HepG2 (cell line): ENCODE measurements around the gene PCBP4. TPM values are rescaled to one million over a fixed set of nuclear protein-coding genes. Genes with fewer than 3 reads are reported as not detected.

ENCODE experiments used
- AGO2 ChIP-seq: fragments of 200-400 bp; formaldehyde crosslinking; optimal IDR thresholded peaks from 2 replicates; pipeline ENCODE3; 2017; ENCODE audit warnings: mild to moderate bottlenecking, low read depth, low read length, moderate library complexity
- EP300 ChIP-seq, 3 experiments: sonication (generic) in 1 of 3; formaldehyde crosslinking in 1 of 3; IDR thresholded peaks; 2 replicates each; pipeline versions ENCODE4 v1.5.1 to v1.6.1; 2011 to 2020; ENCODE audit warnings: low read depth in 2 of 3, low read length in 2 of 3, borderline replicate concordance in 1 of 3, improper control_type of control experiment in 1 of 3, mild to moderate bottlenecking in 1 of 3, missing genetic modification reagents in 1 of 3, moderate library complexity in 1 of 3
- FLYWCH1 ChIP-seq: sonication (generic); formaldehyde crosslinking; IDR thresholded peaks from 2 replicates; pipeline ENCODE4 v1.8.1; 2023; ENCODE audit warnings: mild to moderate bottlenecking, missing genetic modification reagents
- KLF15 ChIP-seq: sonication (generic); formaldehyde crosslinking; IDR thresholded peaks from 2 replicates; pipeline ENCODE4 v1.8.1; 2023; ENCODE audit warnings: borderline replicate concordance, mild to moderate bottlenecking, inconsistent platforms, missing genetic modification reagents, mixed read lengths
- KLF6 ChIP-seq: IDR thresholded peaks from 2 replicates; pipeline ENCODE4 v1.8.0; 2016; ENCODE audit warnings: missing biosample characterization, missing genetic modification reagents
- MEF2D ChIP-seq: sonication (generic); formaldehyde crosslinking; IDR thresholded peaks from 2 replicates; pipeline ENCODE4 v1.5.1; 2020; ENCODE audit warnings: mild to moderate bottlenecking, missing genetic modification reagents
- MXI1 ChIP-seq: IDR thresholded peaks from 3 replicates; pipeline ENCODE4 v1.6.1; 2012; ENCODE audit warnings: low read depth, low read length, inconsistent platforms, borderline replicate concordance
- PHF21A ChIP-seq: sonication (generic); formaldehyde crosslinking; IDR thresholded peaks from 2 replicates; pipeline ENCODE4 v1.5.0; 2020; ENCODE audit warnings: mild to moderate bottlenecking, missing genetic modification reagents
- RBM22 ChIP-seq: fragments of 200-400 bp; formaldehyde crosslinking; optimal IDR thresholded peaks from 2 replicates; pipeline ENCODE3; 2017; ENCODE audit warnings: mild to moderate bottlenecking, low read length, moderate library complexity
- SMC3 ChIP-seq: IDR thresholded peaks from 2 replicates; pipeline ENCODE4 v1.6.1; 2011; ENCODE audit warnings: low read length, improper control_type of control experiment
- SP2 ChIP-seq: sonication (generic); formaldehyde crosslinking; IDR thresholded peaks from 2 replicates; pipeline ENCODE4 v1.5.1; 2020; ENCODE audit warnings: mild to moderate bottlenecking, missing genetic modification reagents
- ZNF20 ChIP-seq: sonication (generic); formaldehyde crosslinking; IDR thresholded peaks from 2 replicates; pipeline ENCODE4 v1.4.0; 2020; ENCODE audit warnings: mild to moderate bottlenecking, moderate library complexity, missing genetic modification reagents
- ZNF333 ChIP-seq: sonication (generic); formaldehyde crosslinking; IDR thresholded peaks from 2 replicates; pipeline ENCODE4 v1.4.0; 2020; ENCODE audit warnings: mild to moderate bottlenecking, missing genetic modification reagents, borderline replicate concordance
- ZNF7 ChIP-seq: IDR thresholded peaks from 2 replicates; pipeline ENCODE4 v1.6.1; 2016; ENCODE audit warnings: missing biosample characterization, missing genetic modification reagents
- polyA plus RNA-seq, 8 experiments: library from polyadenylated mRNA; depleted of rRNA in 3 of 8; stranded (reverse) in 7 of 8; unstranded in 1 of 8; fragments of >200 nt; fragmentation: Illumina TruSeq in 4 of 8; extraction: Trizol in 4 of 8; gene quantifications; 2 replicates each; pipeline versions ENCODE4 v1.2.1 to v1.2.3, GENCODE V29; 2011 to 2016; ENCODE audit warnings: low read depth in 4 of 8, missing spikeins in 1 of 8, mixed read lengths in 1 of 8; ENCODE audit not compliant: insufficient read depth in 1 of 8
- total RNA-seq, 5 experiments: library from RNA; depleted of rRNA; stranded (reverse); fragments of >200 nt; fragmentation: Illumina TruSeq; extraction: Trizol; gene quantifications; 2 replicates each; pipeline ENCODE4 v1.2.3, GENCODE V29; 2016; ENCODE audit warnings: low read depth in 1 of 5
- TF ChIP-seq, protein P1 (sequence below): sonication (generic); formaldehyde crosslinking; IDR thresholded peaks from 2 replicates; pipeline ENCODE4 v1.4.0; 2020; ENCODE audit warnings: missing genetic modification reagents
- TF ChIP-seq, protein P2 (sequence below): sonication (generic); formaldehyde crosslinking; IDR thresholded peaks from 2 replicates; pipeline ENCODE4 v1.4.0; 2020; ENCODE audit warnings: mild to moderate bottlenecking, missing genetic modification reagents
- TF ChIP-seq, protein P3 (sequence below): sonication (generic); formaldehyde crosslinking; IDR thresholded peaks from 2 replicates; pipeline ENCODE4 v1.8.0; 2022; ENCODE audit warnings: low read depth, missing genetic modification reagents
- TF ChIP-seq, protein P4 (sequence below): sonication (generic); formaldehyde crosslinking; IDR thresholded peaks from 2 replicates; pipeline ENCODE4 v1.4.0; 2020; ENCODE audit warnings: missing genetic modification reagents
- TF ChIP-seq, protein P5 (sequence below): sonication (generic); formaldehyde crosslinking; IDR thresholded peaks from 2 replicates; pipeline ENCODE4 v1.4.0; 2020; ENCODE audit warnings: missing genetic modification reagents
- TF ChIP-seq, protein P6 (sequence below): sonication (generic); formaldehyde crosslinking; IDR thresholded peaks from 2 replicates; pipeline ENCODE4 v1.8.0; 2022; ENCODE audit warnings: missing genetic modification reagents, low read depth, mild to moderate bottlenecking, borderline replicate concordance

PCBP4 gene
- total and polyA plus RNA-seq, 2 of the 13 experiments (the other 11 are each of a cell fraction or from before 2014, with no cell fraction given): 36.8 to 51.3 TPM

DNA sequence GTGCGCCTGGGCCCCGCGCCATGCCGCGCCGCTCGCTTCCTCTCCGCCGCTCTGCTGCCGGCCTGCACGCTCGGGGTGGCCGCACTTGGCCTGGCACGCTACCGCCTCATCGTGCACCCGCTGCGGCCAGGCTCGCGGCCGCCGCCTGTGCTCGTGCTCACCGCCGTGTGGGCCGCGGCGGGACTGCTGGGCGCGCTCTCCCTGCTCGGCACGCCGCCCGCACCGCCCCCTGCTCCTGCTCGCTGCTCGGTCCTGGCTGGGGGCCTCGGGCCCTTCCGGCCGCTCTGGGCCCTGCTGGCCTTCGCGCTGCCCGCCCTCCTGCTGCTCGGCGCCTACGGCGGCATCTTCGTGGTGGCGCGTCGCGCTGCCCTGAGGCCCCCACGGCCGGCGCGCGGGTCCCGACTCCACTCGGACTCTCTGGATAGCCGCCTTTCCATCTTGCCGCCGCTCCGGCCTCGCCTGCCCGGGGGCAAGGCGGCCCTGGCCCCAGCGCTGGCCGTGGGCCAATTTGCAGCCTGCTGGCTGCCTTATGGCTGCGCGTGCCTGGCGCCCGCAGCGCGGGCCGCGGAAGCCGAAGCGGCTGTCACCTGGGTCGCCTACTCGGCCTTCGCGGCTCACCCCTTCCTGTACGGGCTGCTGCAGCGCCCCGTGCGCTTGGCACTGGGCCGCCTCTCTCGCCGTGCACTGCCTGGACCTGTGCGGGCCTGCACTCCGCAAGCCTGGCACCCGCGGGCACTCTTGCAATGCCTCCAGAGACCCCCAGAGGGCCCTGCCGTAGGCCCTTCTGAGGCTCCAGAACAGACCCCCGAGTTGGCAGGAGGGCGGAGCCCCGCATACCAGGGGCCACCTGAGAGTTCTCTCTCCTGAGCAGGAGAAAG lies 11.1 kb downstream of the PCBP4 start (continued):
- TF ChIP-seq, protein P1, sequence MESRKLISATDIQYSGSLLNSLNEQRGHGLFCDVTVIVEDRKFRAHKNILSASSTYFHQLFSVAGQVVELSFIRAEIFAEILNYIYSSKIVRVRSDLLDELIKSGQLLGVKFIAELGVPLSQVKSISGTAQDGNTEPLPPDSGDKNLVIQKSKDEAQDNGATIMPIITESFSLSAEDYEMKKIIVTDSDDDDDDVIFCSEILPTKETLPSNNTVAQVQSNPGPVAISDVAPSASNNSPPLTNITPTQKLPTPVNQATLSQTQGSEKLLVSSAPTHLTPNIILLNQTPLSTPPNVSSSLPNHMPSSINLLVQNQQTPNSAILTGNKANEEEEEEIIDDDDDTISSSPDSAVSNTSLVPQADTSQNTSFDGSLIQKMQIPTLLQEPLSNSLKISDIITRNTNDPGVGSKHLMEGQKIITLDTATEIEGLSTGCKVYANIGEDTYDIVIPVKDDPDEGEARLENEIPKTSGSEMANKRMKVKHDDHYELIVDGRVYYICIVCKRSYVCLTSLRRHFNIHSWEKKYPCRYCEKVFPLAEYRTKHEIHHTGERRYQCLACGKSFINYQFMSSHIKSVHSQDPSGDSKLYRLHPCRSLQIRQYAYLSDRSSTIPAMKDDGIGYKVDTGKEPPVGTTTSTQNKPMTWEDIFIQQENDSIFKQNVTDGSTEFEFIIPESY: peak; percentile 85
- no peak for TF ChIP-seq EP300 (IDR thresholded peaks at IDR 0.05; ENCODE audit: low read depth in 2 of 2, low read length in 2 of 2)
- no peak for TF ChIP-seq EP300 (CRISPR knock-in tag; IDR thresholded peaks at IDR 0.05; ENCODE audit: borderline replicate concordance)
- no peak for TF ChIP-seq SP2
- TF ChIP-seq MEF2D (CRISPR knock-in tag): no peak
- no peak for TF ChIP-seq ZNF333
- TF ChIP-seq ZNF7 (CRISPR knock-in tag): no peak
- TF ChIP-seq, protein P2, sequence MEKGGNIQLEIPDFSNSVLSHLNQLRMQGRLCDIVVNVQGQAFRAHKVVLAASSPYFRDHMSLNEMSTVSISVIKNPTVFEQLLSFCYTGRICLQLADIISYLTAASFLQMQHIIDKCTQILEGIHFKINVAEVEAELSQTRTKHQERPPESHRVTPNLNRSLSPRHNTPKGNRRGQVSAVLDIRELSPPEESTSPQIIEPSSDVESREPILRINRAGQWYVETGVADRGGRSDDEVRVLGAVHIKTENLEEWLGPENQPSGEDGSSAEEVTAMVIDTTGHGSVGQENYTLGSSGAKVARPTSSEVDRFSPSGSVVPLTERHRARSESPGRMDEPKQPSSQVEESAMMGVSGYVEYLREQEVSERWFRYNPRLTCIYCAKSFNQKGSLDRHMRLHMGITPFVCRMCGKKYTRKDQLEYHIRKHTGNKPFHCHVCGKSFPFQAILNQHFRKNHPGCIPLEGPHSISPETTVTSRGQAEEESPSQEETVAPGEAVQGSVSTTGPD (CRISPR knock-in tag): no peak
- TF ChIP-seq ZNF20 (CRISPR knock-in tag): no peak
- TF ChIP-seq, protein P3, sequence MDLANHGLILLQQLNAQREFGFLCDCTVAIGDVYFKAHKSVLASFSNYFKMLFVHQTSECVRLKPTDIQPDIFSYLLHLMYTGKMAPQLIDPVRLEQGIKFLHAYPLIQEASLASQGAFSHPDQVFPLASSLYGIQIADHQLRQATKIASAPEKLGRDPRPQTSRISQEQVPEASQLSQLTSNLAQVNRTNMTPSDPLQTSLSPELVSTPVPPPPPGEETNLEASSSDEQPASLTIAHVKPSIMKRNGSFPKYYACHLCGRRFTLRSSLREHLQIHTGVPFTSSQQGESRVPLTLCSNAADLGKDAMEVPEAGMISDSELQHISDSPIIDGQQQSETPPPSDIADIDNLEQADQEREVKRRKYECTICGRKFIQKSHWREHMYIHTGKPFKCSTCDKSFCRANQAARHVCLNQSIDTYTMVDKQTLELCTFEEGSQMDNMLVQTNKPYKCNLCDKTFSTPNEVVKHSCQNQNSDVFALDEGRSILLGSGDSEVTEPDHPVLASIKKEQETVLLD (CRISPR knock-in tag): no peak
- no peak for TF ChIP-seq FLYWCH1 (CRISPR knock-in tag)
- TF ChIP-seq, protein P4, sequence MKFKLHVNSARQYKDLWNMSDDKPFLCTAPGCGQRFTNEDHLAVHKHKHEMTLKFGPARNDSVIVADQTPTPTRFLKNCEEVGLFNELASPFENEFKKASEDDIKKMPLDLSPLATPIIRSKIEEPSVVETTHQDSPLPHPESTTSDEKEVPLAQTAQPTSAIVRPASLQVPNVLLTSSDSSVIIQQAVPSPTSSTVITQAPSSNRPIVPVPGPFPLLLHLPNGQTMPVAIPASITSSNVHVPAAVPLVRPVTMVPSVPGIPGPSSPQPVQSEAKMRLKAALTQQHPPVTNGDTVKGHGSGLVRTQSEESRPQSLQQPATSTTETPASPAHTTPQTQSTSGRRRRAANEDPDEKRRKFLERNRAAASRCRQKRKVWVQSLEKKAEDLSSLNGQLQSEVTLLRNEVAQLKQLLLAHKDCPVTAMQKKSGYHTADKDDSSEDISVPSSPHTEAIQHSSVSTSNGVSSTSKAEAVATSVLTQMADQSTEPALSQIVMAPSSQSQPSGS (CRISPR knock-in tag): no peak
- TF ChIP-seq, protein P5, sequence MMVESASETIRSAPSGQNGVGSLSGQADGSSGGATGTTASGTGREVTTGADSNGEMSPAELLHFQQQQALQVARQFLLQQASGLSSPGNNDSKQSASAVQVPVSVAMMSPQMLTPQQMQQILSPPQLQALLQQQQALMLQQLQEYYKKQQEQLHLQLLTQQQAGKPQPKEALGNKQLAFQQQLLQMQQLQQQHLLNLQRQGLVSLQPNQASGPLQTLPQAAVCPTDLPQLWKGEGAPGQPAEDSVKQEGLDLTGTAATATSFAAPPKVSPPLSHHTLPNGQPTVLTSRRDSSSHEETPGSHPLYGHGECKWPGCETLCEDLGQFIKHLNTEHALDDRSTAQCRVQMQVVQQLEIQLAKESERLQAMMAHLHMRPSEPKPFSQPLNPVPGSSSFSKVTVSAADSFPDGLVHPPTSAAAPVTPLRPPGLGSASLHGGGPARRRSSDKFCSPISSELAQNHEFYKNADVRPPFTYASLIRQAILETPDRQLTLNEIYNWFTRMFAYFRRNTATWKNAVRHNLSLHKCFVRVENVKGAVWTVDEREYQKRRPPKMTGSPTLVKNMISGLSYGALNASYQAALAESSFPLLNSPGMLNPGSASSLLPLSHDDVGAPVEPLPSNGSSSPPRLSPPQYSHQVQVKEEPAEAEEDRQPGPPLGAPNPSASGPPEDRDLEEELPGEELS (CRISPR knock-in tag): no peak
- no peak for TF ChIP-seq KLF15 (CRISPR knock-in tag)
- no peak for TF ChIP-seq SMC3
- TF ChIP-seq PHF21A: no peak
- TF ChIP-seq AGO2: peak; percentile 77
- TF ChIP-seq RBM22: no peak
- TF ChIP-seq, protein P6, sequence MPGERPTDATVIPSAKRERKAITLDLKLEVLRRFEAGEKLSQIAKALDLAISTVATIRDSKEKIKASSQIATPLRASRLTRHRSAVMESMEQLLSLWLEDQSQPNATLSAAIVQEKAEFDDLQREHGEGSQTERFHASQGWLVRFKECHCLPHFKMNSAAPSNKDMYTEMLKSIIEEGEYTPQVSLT: no peak
- TF ChIP-seq KLF6 (CRISPR knock-in tag): no peak
- TF ChIP-seq MXI1: no peak
